ENCODE measurements around the gene CD69.

Gene CD69

GRCh38 chr12:9781360-9781759 lies 20.7 kb upstream of the CD69 start:
- H3K4me3 ChIP-seq = no peak overlapping the region
- DNase-seq (ENCODE audit: low spot score) = no peak
- H3K27ac ChIP-seq = no peak overlapping the region
- TF ChIP-seq CTCF (IDR thresholded peaks at IDR 0.05) = no peak

GRCh38 chr12:9779209-9779608 lies 18.5 kb upstream of the CD69 start:
- Histone ChIP-seq H3K27ac (no peak overlapping the region), H3K4me3 (no peak overlapping the region)
- no peak for TF ChIP-seq CTCF (IDR thresholded peaks at IDR 0.05)
- no peak for DNase-seq (ENCODE audit: low spot score)

- no peak for TF ChIP-seq CTCF (IDR thresholded peaks at IDR 0.05)
- DNase-seq (ENCODE audit: low spot score) = no peak
- Histone ChIP-seq H3K27ac (no peak overlapping the region), H3K4me3 (no peak overlapping the region)
Observed at GRCh38 chr12:9776781-9777180, 16.1 kb upstream of the CD69 start.

- TF ChIP-seq CTCF (IDR thresholded peaks at IDR 0.05) = no peak
- no peak overlapping the region for H3K4me3 ChIP-seq
Observed at GRCh38 chr12:9773216-9773877, 12.6 kb upstream of the CD69 start.

GRCh38 chr12:9763025-9763424 lies 2.3 kb upstream of the CD69 start:
- no peak for DNase-seq (ENCODE audit: low spot score)
- Histone ChIP-seq H3K4me3 (no peak overlapping the region), H3K27ac (no peak overlapping the region)
- TF ChIP-seq CTCF (IDR thresholded peaks at IDR 0.05) = no peak

More at GRCh38 chr12:9773216-9773877, 12.6 kb upstream of the CD69 start:
- H3K27ac ChIP-seq = no peak overlapping the region
- no peak for DNase-seq (ENCODE audit: low spot score)

GRCh38 chr12:9762369-9762768 lies 1.7 kb upstream of the CD69 start:
- TF ChIP-seq CTCF (IDR thresholded peaks at IDR 0.05) = no peak
- H3K27ac ChIP-seq = no peak overlapping the region
- H3K4me3 ChIP-seq = no peak overlapping the region
- no peak for DNase-seq (ENCODE audit: low spot score)

- DNase-seq (ENCODE audit: low spot score) = no peak
- no peak for TF ChIP-seq CTCF (IDR thresholded peaks at IDR 0.05)
- peak overlapping the region; percentile 12 for H3K4me3 ChIP-seq
- H3K27ac ChIP-seq = no peak overlapping the region
Observed at GRCh38 chr12:9761419-9761781, 699 bp upstream of the CD69 start.

All from coronary artery (tissue), 2 donors.